Aorta (tissue), 5 donors: ENCODE measurements around the gene AADACL2. TPM values are rescaled to one million over a fixed set of nuclear protein-coding genes. Genes with fewer than 3 reads are reported as not detected.

Source experiments
- ATAC-seq: fragments of 200-7000 bp; cut with Tn5 transposase; one replicate; pipeline ENCODE4 v1.9.1; 2022; ENCODE audit warnings: moderate library complexity; ENCODE audit not compliant: low FRiP score
- DNase-seq, 2 donors: peaks; one replicate each; pipeline ENCODE4 v3.0.0-alpha.2; 2020
- H3K27ac ChIP-seq, 2 donors: one replicate each; pipeline ENCODE4 v1.5.1; 2013; ENCODE audit warnings: low read length in 2 of 2, mild to moderate bottlenecking in 2 of 2, moderate library complexity in 2 of 2, control low read depth in 1 of 2, inconsistent platforms in 1 of 2, low read depth in 1 of 2
- H3K27me3 ChIP-seq, 2 donors: one replicate each; pipeline ENCODE4 v1.6.1; 2013; ENCODE audit warnings: control low read depth in 1 of 2, low read length in 1 of 2, mild to moderate bottlenecking in 1 of 2, moderate library complexity in 1 of 2; ENCODE audit not compliant: insufficient read depth in 2 of 2, control insufficient read depth in 1 of 2
- H3K36me3 ChIP-seq, 2 donors: one replicate each; pipeline ENCODE4 v1.6.1; 2013; ENCODE audit warnings: control low read depth in 1 of 2, low read length in 1 of 2, mild to moderate bottlenecking in 1 of 2; ENCODE audit not compliant: insufficient read depth in 2 of 2, control insufficient read depth in 1 of 2
- H3K4me1 ChIP-seq, 2 donors: one replicate each; pipeline ENCODE4 v1.6.1; 2013; ENCODE audit warnings: low read length in 2 of 2, control low read depth in 1 of 2, mild to moderate bottlenecking in 1 of 2, moderate library complexity in 1 of 2; ENCODE audit not compliant: insufficient read depth in 2 of 2, control insufficient read depth in 1 of 2
- H3K4me3 ChIP-seq, 2 donors: one replicate each; pipeline ENCODE4 v1.5.1; 2013; ENCODE audit warnings: low read length in 2 of 2, control low read depth in 1 of 2, mild to moderate bottlenecking in 1 of 2
- H3K9me3 ChIP-seq: one replicate; pipeline ENCODE4 v1.6.1; 2013; ENCODE audit warnings: mild to moderate bottlenecking, low read length; ENCODE audit not compliant: control insufficient read depth
- WGBS, 2 donors: extraction: QIAGEN DNeasy Blood & Tissue Kit; methylation state at CpG; one replicate each; pipeline ENCODE4 v1.1.7; 2013; 5-methylcytosine and 5-hydroxymethylcytosine counted together
- intact Hi-C, 2 donors: fragments of 100-400 bp; cut with DNase I; formaldehyde crosslinking; loops; one replicate each; pipeline versions ENCODE4 v1.14.2 to v1.15.0; 2022
- polyA plus RNA-seq, 2 donors: library from polyadenylated mRNA; stranded (reverse); fragments of 200-250 nt; gene quantifications; one replicate each; pipeline ENCODE4 v1.2.3, GENCODE V29; 2013
- total RNA-seq, 2 donors: library from RNA; stranded (reverse); fragmentation: NEBNext Ultra II Directional; extraction: Animal tissue kit (Norgen Biotek cat#: 25700); gene quantifications; one replicate each; pipeline ENCODE4 v1.2.1, GENCODE V29; 2021
- donor health status: healthy with polysubstance abuse.
- donor health status: Bipolar disorder and iron deficiency.
- donor health status: DM: no; HTN: no; CAD: no.
- donor health status: DM: no; HTN: no; CAD: no.
- donor health status: DM: yes; HTN: yes; CAD: no.

The AADACL2 gene
- total and polyA plus RNA-seq, 4 donors, result 0.24 TPM; not detected in 3

- ATAC-seq (no peak), DNase-seq (no peak)
- WGBS, 2 donors, result 6 to 11% methylated on average over 1 of the region's 1 CpG
- H3K27me3 ChIP-seq, result no peaks in the 10 kb centered on the region
- H3K4me1 ChIP-seq, result no peaks in the 10 kb centered on the region
- no peak overlapping the region for H3K27ac ChIP-seq
- H3K36me3 ChIP-seq, result no peaks in the 10 kb centered on the region
- peaks cover 3% of the 10 kb centered on the region for H3K9me3 ChIP-seq
- H3K4me3 ChIP-seq, result no peak overlapping the region
- intact Hi-C loops, result no loop called here
Observed at GRCh38 chr3:151804267-151804666, 70.5 kb downstream of the AADACL2 start.

GRCh38 chr3:151806838-151807237 is 73.1 kb downstream of the AADACL2 start:
- no peak for DNase-seq
- Histone ChIP-seq H3K27ac (no peak overlapping the region), H3K4me3 (no peak overlapping the region), H3K36me3 (no peaks in the 10 kb centered on the region), H3K4me1 (no peaks in the 10 kb centered on the region), H3K9me3 (peaks cover 6% of the 10 kb centered on the region), H3K27me3 (no peaks in the 10 kb centered on the region)
- 91 to 95% methylated on average over 15 of the region's 15 CpGs for WGBS, 2 donors
- intact Hi-C loops, result no loop called here
- no peak for ATAC-seq

Other genes with a start within 250 kb of the AADACL2 start
- gene AADAC, start 80.2 kb downstream of the AADACL2 start, total RNA-seq, result not detected
- gene AADAC, start 80.2 kb downstream of the AADACL2 start, polyA plus RNA-seq, result 10 to 100 TPM in 1 of 2 donors, under 1 TPM in 1; 0.77 to 11.5 TPM
- 1 to 10 TPM; 1.4 to 3.2 TPM for gene SUCNR1, start 139.7 kb downstream of the AADACL2 start, total RNA-seq
- under 1 TPM; 0.15 to 0.88 TPM for gene SUCNR1, start 139.7 kb downstream of the AADACL2 start, polyA plus RNA-seq